Parathyroid adenoma (tissue), 2 donors: Measurements from ENCODE around the gene TMIGD2.

Source experiments
- H2AFZ ChIP-seq: fragments of 300-600 bp; sonication (generic); one replicate; pipeline ENCODE4 v1.7.0; 2017; ENCODE audit warnings: antibody characterized with exemption, mild to moderate bottlenecking
- H3K27ac ChIP-seq: fragments of 300-600 bp; sonication (generic); one replicate; pipeline ENCODE4 v1.7.0; 2017
- H3K27me3 ChIP-seq: fragments of 300-600 bp; sonication (generic); one replicate; pipeline ENCODE4 v1.7.0; 2017; ENCODE audit warnings: low read length; ENCODE audit not compliant: control insufficient read depth, insufficient read depth
- H3K36me3 ChIP-seq: fragments of 300-600 bp; sonication (generic); one replicate; pipeline ENCODE4 v1.7.0; 2017; ENCODE audit warnings: low read length; ENCODE audit not compliant: control insufficient read depth, insufficient read depth
- H3K4me1 ChIP-seq: fragments of 300-600 bp; sonication (generic); one replicate; pipeline ENCODE4 v1.7.0; 2017; ENCODE audit warnings: control low read depth
- H3K4me2 ChIP-seq: fragments of 300-600 bp; sonication (generic); one replicate; pipeline ENCODE4 v1.7.0; 2017; ENCODE audit warnings: low read length
- H3K4me3 ChIP-seq: fragments of 300-600 bp; sonication (generic); one replicate; pipeline ENCODE4 v1.7.0; 2017; ENCODE audit warnings: low read depth, low read length
- H3K79me2 ChIP-seq: fragments of 300-600 bp; sonication (generic); one replicate; pipeline ENCODE4 v1.7.0; 2017; ENCODE audit warnings: control low read depth
- H3K9ac ChIP-seq: fragments of 300-600 bp; sonication (generic); one replicate; pipeline ENCODE4 v1.7.0; 2017; ENCODE audit warnings: mild to moderate bottlenecking
- H3K9me3 ChIP-seq: fragments of 300-600 bp; sonication (generic); one replicate; pipeline ENCODE4 v1.7.0; 2017; ENCODE audit warnings: low read length; ENCODE audit not compliant: control insufficient read depth
- CTCF ChIP-seq: fragments of 300-600 bp; sonication (generic); IDR thresholded peaks from one replicate; pipeline ENCODE4 v1.7.0; 2017; ENCODE audit warnings: antibody characterized with exemption, mild to moderate bottlenecking
- donor health status: primary hyperparathyroidism.

Gene TMIGD2

GRCh38 chr19:4322942-4323665, 20.9 kb upstream of the TMIGD2 start:
- Histone ChIP-seq H3K9me3 (no peaks in the 10 kb centered on the region), H3K4me2 (peak overlapping the region; percentile 68), H3K36me3 (no peaks in the 10 kb centered on the region), H3K27ac (no peak overlapping the region), H3K79me2 (no peaks in the 10 kb centered on the region), H3K4me3 (peak overlapping the region; percentile 34), H3K27me3 (no peaks in the 10 kb centered on the region), H3K9ac (no peak overlapping the region), H3K4me1 (no peaks in the 10 kb centered on the region), H2AFZ (peak overlapping the region; percentile 61)
- no peak for TF ChIP-seq CTCF

DNA sequence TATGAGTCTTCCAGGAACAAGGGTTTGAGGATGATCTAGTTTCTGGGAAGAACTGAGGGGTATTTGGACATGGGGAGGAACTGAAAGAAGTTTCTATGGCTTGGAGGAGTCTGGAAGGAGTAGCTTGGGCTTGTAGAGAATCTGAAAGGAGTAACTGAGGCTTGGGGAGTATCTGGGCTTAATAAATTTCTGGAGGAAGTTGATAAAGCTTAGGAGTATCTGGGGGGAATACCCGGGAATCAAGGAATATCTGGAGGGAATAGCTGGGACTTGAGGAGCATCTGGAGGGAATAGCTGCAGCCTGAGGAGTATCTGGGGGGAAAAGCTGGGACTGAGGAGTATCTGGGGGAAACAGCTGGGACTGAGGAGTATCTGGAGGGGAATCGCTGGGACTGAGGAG, 18.2 kb upstream of the TMIGD2 start:
- H3K4me3 ChIP-seq = no peak overlapping the region
- H3K9ac ChIP-seq = no peak overlapping the region
- no peaks in the 10 kb centered on the region for H3K9me3 ChIP-seq
- H3K27ac ChIP-seq = no peak overlapping the region
- no peak for TF ChIP-seq CTCF
- no peak overlapping the region for H3K4me2 ChIP-seq
- H3K4me1 ChIP-seq = no peaks in the 10 kb centered on the region
- no peaks in the 10 kb centered on the region for H3K27me3 ChIP-seq
- H3K79me2 ChIP-seq = no peaks in the 10 kb centered on the region
- H3K36me3 ChIP-seq = no peaks in the 10 kb centered on the region
- H2AFZ ChIP-seq = no peak overlapping the region

DNA sequence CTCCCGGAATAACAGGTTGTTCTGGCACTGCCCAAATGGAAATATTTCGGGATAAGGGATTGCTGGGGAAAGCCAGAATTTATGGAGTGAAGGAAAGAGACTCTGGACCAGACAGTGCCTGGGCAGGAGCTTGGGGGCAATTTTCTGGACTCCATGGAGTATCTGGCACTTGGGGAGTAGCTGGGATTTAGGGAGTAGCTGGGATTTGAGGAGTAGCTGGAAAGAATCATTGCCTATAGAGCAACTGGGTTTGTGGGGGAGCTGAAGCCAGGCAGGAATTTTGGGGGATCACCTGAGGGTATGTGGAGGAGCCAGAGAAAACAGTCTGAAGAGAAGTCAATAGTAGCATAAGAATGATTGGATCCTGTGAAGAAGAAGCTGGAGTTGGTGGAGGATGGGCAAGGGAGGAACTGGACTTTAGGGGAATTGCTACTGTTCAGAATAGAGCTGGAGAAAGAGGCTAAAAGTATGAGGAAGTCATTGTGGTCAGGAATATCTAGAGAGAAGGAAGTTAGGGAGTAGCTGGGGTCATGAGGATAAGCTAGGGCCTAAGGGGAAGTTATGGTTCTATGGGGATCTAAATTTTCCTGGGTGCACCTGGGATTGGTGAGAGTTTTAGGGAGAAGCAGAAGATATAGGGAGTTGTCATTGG, 17.0 kb upstream of the TMIGD2 start:
- H3K4me2 ChIP-seq = no peak overlapping the region
- H3K27ac ChIP-seq = no peak overlapping the region
- H3K79me2 ChIP-seq = no peaks in the 10 kb centered on the region
- no peaks in the 10 kb centered on the region for H3K4me1 ChIP-seq
- no peak for TF ChIP-seq CTCF
- no peak overlapping the region for H2AFZ ChIP-seq
- no peaks in the 10 kb centered on the region for H3K27me3 ChIP-seq
- no peaks in the 10 kb centered on the region for H3K36me3 ChIP-seq
- H3K9me3 ChIP-seq = no peaks in the 10 kb centered on the region
- H3K4me3 ChIP-seq = no peak overlapping the region
- no peak overlapping the region for H3K9ac ChIP-seq

- TF ChIP-seq CTCF = no peak
- H3K36me3 ChIP-seq = no peaks in the 10 kb centered on the region
Observed at GRCh38 chr19:4318460-4318859, 16.3 kb upstream of the TMIGD2 start.

More at GRCh38 chr19:4318460-4318859, 16.3 kb upstream of the TMIGD2 start:
- Histone ChIP-seq H3K79me2 (no peaks in the 10 kb centered on the region), H3K9me3 (no peaks in the 10 kb centered on the region), H3K4me3 (no peak overlapping the region), H3K27ac (no peak overlapping the region), H3K27me3 (no peaks in the 10 kb centered on the region), H3K4me1 (no peaks in the 10 kb centered on the region), H2AFZ (no peak overlapping the region), H3K4me2 (no peak overlapping the region), H3K9ac (no peak overlapping the region)
